GM18519 (cell line): ENCODE measurements around the gene TRIM16.
"Not testable (repeated sequence)": the region's sequence is repeated elsewhere in the genome, so short reads cannot be mapped to it uniquely, and the experiment has no call there.

Experiments
- ATAC-seq: cut with Tn5 transposase; IDR thresholded peaks from one replicate; pipeline ENCODE4 v1.9.1; 2021; ENCODE audit warnings: mild to moderate bottlenecking, moderate library complexity; ENCODE audit not compliant: unreplicated experiment, low FRiP score

Gene TRIM16

DNA sequence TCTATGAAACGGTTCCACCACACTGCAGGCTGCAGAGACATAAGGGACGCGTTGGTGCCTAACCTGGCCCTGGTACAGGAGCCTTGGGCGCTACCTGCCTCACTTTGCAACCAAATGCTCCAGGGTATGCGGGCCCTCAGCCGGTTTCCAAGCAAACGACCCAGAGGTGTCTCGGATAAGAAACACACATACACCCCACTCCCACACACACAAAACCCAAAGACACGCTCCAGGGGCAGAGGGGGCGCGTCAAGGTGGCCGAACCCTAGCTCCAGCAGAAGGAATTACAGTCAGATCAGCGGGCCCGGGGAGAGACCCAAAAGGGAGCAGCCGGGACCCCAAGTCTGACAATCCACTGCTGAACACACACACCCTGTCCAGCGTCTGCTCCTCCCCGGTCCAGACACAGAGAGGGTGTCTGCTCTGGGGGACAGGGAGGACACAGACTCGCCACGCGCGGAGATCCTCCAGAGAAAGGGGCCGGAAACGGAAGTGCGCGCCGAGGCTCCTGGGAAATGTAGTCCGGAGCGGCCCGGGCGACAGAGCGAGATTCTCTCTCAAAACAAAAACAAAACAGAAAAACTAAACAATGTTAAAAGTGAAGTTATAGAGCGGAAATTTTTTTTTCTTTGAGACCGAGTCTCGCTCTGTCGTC, at the start of gene TRIM16:
Gene TRIM16 (minus strand): TSS at position 488 of the 655 bp plus-strand sequence. CDS start 32,702 bp downstream, outside the sequence.
- ATAC-seq: not testable (repeated sequence)

GRCh38 chr17:15733174-15733789, 49.2 kb upstream of the TRIM16 start:
- not testable (repeated sequence) for ATAC-seq

DNA sequence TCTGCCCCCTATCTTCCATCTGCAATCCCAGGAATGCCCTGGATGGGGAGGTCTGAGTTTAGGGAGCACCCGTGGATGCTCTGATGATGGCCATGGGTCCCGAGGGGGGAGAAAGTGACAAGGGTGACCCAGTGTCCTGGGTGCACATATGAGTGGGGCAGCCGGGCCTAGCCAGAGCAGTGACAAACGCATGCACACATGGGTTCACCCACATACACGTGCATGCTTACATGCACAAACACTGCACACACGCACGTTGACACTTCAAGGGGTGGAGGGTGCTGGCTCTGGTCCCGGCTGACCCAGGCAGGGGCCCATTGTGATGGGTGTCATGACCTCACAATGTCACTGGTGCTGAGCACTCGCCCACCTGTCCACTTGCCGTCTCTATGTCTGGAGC, 47.8 kb upstream of the TRIM16 start, which contains the start of gene TBC1D26:
Gene TBC1D26 (plus strand): TSS at position 384 of the 400 bp plus-strand sequence. CDS start 3,066 bp downstream, outside the sequence.
- not testable (repeated sequence) for ATAC-seq

DNA sequence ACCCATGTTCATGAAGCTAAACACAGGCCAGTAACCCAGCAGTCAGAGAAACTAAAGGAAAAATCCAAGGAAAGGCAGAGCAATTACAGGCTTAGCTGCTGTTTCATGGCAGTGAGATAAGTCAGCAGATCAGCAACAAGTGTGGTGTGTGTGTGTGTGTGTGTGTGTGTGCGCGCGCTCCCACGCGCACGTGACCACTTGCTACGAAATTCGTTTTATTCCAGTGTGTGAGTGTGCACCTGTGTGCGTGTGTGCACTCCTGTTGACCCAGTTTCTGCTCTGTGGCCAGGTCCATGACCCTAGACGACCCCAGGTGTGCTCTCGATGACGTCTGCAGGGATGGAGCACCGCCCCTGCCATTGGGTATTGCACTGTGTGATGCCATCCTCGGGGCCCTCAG, 46.4 kb upstream of the TRIM16 start:
- not testable (repeated sequence) for ATAC-seq

- ATAC-seq: not testable (repeated sequence)
These were observed 32.8 kb upstream of the TRIM16 start for GRCh38 chr17:15716601-15717563.

DNA sequence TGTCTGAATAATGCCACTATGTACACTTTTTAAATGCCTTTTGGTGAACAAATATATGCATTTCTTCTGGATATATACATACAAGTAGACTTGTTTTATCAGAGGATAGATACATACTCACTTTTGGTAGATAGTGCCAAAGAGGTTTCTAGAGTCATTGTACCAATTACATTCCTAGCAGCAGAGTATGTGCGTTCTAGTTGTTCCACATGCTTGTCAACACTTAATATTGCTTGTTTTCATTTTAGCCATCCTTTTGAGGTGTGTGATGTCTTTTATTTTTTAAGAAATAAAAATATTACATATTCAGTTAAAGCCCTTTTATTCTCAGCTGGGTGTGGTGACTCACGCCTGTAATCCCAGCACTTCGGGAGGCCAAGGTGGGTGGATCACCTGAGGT, 24.8 kb upstream of the TRIM16 start:
- ATAC-seq: not testable (repeated sequence)

DNA sequence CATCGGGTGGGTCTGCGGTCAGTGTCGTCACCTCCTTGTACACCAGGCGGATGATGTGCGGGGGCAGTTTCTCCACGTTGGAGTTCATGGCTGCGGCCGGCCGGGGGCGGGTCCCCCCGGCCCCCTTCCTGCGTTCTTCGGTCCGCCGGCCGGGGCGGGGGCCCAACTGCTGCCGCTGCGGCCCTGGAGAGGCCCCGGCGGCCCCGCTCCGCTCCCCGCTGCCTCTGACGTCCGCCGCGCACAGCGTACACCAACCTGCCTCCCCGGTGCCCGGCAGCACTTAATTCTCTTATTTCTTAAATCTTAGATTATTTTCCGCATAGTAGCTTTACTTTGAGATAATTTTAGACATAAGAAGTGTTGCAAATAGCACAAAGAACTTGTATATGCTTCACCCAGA, 20.7 kb upstream of the TRIM16 start:
- not testable (repeated sequence) for ATAC-seq

- ATAC-seq: not testable (repeated sequence)
These were observed 20.1 kb upstream of the TRIM16 start for GRCh38 chr17:15704239-15704638.

DNA sequence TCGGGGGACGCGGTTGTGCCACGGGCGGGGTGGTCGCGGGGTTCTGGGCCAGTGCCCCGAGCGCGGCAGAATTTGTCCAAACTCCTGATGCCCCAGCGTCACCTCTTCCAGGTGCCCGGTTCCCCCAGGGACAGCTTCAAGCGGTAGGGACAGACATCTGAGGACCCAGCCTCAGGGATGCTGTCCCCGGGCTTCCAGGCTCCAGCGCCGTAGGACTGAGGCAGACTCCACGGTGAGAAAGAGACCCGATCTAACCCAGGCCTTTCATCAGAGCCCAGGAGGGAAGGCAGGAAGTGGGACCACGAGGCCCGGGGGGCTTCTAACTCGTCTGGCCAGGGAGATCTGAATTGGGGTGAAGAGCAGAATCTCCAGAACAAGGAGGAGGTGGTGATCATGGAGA, 15.8 kb upstream of the TRIM16 start:
- not testable (repeated sequence) for ATAC-seq

- ATAC-seq: peak; percentile 95
These were observed 15.4 kb upstream of the TRIM16 start, which contains the start of gene ZNF286A for GRCh38 chr17:15699413-15699924. ZNF286A (plus strand) TSS chr17:15699752; CDS start chr17:15700330, 578 bp downstream.

DNA sequence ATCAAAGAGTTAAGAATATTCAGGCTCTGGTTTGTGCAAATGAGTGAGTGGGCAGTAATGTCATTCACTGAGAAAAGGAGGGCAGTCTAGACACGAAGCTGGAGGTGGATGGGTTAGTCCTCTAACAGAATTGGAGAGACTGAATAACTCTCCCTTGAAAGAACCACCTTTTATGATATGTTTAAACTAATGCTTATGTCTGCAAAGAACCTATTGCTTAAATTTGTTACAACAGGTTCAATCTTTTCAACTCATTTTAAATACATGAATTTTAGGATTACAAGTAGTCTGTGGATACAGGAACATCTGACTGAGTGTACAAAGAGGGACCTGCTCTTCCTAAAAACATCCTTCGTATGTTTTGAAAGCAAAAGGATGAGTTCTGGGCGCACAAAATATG, 14.9 kb upstream of the TRIM16 start:
- peak; percentile 2 for ATAC-seq

GRCh38 chr17:15687494-15687893, 3.4 kb upstream of the TRIM16 start:
- not testable (repeated sequence) for ATAC-seq

DNA sequence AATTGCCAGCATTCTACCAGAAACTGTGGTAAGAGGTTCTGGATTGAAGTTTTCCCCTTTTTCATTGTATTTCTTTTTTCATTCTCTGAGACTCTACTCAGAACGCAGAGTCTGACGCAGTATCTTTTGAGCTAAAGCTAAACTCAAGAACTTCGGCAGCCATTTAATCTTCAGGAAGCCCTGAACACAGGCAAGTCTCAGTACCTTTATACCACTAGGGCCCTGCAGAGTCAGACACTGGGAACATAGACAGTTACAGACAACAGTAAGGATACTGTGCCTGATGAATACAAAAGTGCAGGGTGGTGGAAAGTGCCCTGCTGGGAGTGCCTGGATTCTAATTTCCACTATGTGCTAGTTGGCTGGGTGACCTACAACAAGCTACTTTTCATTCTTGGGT, 976 bp downstream of the TRIM16 start:
- not testable (repeated sequence) for ATAC-seq

DNA sequence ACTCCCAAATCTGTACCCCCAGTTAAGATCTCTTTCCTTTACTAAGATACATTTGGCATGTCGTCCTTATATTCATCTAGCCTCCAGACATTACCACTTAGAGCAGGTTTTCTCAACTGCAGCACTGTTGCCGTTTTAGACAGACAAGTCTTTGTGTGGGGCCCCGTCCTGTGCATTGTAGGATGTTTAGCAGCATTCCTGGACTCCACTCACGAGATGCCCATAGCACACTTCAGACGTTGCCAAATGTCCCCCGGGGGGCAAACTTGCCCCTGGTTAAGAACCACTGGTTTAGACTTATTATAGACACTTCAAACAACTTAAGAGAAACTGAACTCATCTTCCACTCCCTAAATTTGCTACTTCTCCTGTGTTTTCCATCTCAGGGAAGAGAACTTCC, 8.1 kb downstream of the TRIM16 start:
- ATAC-seq: not testable (repeated sequence)

DNA sequence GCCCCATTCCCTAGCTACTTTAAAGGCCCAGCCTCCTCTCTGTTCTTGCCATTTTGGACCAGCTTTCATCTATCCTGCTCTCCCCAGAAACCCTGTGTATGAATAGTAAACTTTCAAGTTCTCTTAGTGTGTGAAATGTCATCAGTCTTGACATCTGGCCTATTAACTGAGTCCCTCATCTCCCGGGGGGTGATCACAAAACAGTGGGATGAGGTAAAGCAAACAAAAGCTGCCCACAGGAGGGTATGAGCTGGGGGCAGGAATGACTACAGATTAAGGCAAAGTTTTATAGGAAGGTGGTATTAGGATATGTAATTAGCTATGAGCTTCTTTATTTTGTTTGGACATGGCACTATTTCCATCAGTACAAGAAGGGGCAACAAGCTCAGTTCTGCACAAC, 9.5 kb downstream of the TRIM16 start:
- not testable (repeated sequence) for ATAC-seq

GRCh38 chr17:15669526-15669925, 14.6 kb downstream of the TRIM16 start:
- not testable (repeated sequence) for ATAC-seq

GRCh38 chr17:15663691-15664090, 20.4 kb downstream of the TRIM16 start:
- no peak for ATAC-seq

GRCh38 chr17:15663176-15663575, 20.9 kb downstream of the TRIM16 start:
- ATAC-seq: no peak

GRCh38 chr17:15662681-15663080, 21.4 kb downstream of the TRIM16 start:
- no peak for ATAC-seq

DNA sequence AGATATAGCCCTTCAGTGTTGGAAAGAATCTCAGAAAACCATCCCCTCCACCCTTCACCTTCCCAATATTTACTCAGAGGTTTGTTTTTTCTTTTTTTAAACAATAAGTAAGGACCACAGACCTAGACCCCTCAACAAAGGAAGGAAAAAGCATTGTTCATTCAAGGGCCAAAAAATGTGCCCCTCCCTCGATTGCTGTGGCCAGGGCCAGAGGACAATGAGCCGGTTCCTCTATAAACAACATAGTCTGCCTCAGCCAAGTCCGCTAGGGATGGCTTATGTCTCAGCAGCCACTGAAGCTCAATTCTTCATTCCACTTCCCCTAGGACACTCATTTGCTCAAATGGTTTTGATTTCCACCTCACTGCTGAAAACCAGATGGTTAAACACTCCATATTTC, 24.0 kb downstream of the TRIM16 start:
- ATAC-seq: no peak
